ENCODE results near the gene CFAP45. TPM values are rescaled to one million over a fixed set of nuclear protein-coding genes. Genes with fewer than 3 reads are reported as not detected.
A peak's percentile ranks its signal among the peaks of the same experiment; 100 is the strongest.

CFAP45 gene
- total RNA-seq, 4 donors from 2014 or later, result 0.17 to 0.32 TPM; not detected in 2

DNA sequence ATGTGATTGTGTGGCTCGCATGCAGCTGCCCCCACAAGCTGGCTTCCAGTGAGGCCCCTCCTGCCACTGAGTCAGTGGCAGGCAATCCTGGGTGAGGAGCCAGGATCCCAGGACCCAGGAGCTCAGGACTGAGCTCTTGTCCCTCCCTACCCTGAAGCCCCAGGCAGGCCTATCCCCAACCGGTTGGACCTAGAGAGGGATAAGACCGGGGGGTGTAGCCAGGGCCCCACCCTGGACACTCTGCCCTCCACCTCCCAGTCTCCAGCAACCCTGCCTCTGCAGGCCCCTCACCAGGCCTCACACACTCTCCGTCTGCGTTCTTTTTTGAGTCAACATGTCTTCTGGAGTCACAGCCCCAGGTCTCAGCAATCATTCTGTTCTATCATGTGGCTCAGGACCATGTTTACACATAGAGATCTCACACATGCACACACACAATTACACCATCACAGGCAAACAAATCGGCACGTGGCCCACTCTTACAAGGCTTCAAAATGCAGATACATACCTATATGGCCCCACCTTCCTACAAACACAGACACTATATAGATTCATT lies 40.1 kb downstream of the CFAP45 start:
- no peak overlapping the region for H3K4me3 ChIP-seq
- no peak overlapping the region for H3K27ac ChIP-seq (replicated peaks in 1 of 4)
- peaks cover 0 to 4% (median 0%) of the 10 kb centered on the region in 4 donors for H3K36me3 ChIP-seq
- no peaks in the 10 kb centered on the region for H3K27me3 ChIP-seq
- no peaks in the 10 kb centered on the region for H3K9me3 ChIP-seq
- TF ChIP-seq POLR2A (IDR thresholded peaks at IDR 0.05; ENCODE audit: low read depth) (no peak), POLR2AphosphoS5 (IDR thresholded peaks at IDR 0.05) (no peak), EP300 (IDR thresholded peaks at IDR 0.05) (no peak)
- TF ChIP-seq, protein P1, sequence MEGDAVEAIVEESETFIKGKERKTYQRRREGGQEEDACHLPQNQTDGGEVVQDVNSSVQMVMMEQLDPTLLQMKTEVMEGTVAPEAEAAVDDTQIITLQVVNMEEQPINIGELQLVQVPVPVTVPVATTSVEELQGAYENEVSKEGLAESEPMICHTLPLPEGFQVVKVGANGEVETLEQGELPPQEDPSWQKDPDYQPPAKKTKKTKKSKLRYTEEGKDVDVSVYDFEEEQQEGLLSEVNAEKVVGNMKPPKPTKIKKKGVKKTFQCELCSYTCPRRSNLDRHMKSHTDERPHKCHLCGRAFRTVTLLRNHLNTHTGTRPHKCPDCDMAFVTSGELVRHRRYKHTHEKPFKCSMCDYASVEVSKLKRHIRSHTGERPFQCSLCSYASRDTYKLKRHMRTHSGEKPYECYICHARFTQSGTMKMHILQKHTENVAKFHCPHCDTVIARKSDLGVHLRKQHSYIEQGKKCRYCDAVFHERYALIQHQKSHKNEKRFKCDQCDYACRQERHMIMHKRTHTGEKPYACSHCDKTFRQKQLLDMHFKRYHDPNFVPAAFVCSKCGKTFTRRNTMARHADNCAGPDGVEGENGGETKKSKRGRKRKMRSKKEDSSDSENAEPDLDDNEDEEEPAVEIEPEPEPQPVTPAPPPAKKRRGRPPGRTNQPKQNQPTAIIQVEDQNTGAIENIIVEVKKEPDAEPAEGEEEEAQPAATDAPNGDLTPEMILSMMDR (IDR thresholded peaks at IDR 0.05), result no peak
- 84% methylated on average over 6 of the region's 7 CpGs for WGBS
- peaks cover 4 to 11% (median 10%) of the 10 kb centered on the region in 4 donors for H3K4me1 ChIP-seq
- intact Hi-C loops (cut with DNase I), result no loop called here
- no peak for DNase-seq (ENCODE audit: extremely low spot score)

DNA sequence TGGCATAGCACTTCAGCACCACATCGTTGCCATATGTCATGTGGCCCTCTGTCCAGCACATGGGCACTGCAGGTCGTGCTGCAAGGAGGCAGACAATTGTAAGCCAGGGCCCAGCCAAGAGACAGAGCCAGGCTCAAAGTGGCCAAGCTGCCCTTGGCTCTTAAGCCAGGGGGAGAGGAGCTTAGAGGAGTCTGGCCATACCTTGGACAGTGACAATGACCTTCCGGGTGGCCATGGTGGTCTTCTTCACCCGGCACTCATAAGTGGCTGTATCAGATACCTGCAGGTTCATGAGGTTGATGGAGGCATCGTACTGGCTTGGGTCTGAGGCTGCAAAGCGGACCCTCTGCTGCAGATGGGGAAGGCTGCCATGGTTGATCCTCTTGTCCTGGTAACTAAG lies 42.1 kb downstream of the CFAP45 start:
- WGBS, result 92% methylated on average over 4 of the region's 6 CpGs

DNA sequence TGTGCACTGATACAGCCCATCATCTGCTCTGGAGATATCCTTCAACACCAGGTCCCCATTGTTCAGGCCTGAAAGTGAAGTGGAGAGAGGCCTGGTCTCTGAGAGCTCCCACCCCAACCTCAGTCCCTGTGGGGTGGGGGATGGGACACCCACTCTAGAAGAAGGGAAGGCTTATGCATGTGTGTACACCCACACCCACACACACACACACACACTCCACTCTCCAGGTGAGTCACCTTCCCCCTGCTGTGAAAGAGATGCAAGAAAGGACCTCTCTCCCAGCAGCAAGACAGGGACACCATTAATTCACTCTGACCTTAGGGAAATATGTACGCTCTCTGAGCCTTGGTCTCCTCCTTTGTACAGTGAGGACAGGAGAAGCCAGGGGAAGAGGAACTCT lies 43.4 kb downstream of the CFAP45 start:
- Histone ChIP-seq H3K4me1 (peaks cover 8 to 33% (median 25%) of the 10 kb centered on the region in 4 donors), H3K9me3 (no peaks in the 10 kb centered on the region), H3K36me3 (peaks cover 0 to 4% (median 0%) of the 10 kb centered on the region in 4 donors), H3K27me3 (no peaks in the 10 kb centered on the region), H3K27ac (replicated peaks in 1 of 4) (peak overlapping the region in 1 of 4 donors; percentile 91), H3K4me3 (no peak overlapping the region)
- intact Hi-C loops (cut with DNase I), result no loop called here
- TF ChIP-seq EP300 (IDR thresholded peaks at IDR 0.05) (no peak), POLR2A (IDR thresholded peaks at IDR 0.05; ENCODE audit: low read depth) (no peak), POLR2AphosphoS5 (IDR thresholded peaks at IDR 0.05) (no peak)
- TF ChIP-seq, protein P1 (IDR thresholded peaks at IDR 0.05), result no peak
- no peak for DNase-seq (ENCODE audit: extremely low spot score)
- 93% methylated on average over 1 of the region's 1 CpG for WGBS

More for the DNA sequence above, 42.1 kb downstream of the CFAP45 start:
- Histone ChIP-seq H3K27me3 (no peaks in the 10 kb centered on the region), H3K4me3 (no peak overlapping the region), H3K9me3 (no peaks in the 10 kb centered on the region), H3K27ac (replicated peaks in 1 of 4) (no peak overlapping the region), H3K4me1 (peaks cover 8 to 31% (median 24%) of the 10 kb centered on the region in 4 donors), H3K36me3 (peaks cover 0 to 4% (median 0%) of the 10 kb centered on the region in 4 donors)
- intact Hi-C loops (cut with DNase I), result no loop called here
- no peak for DNase-seq (ENCODE audit: extremely low spot score)
- TF ChIP-seq POLR2AphosphoS5 (IDR thresholded peaks at IDR 0.05) (no peak), POLR2A (IDR thresholded peaks at IDR 0.05; ENCODE audit: low read depth) (no peak), EP300 (IDR thresholded peaks at IDR 0.05) (no peak)

DNA sequence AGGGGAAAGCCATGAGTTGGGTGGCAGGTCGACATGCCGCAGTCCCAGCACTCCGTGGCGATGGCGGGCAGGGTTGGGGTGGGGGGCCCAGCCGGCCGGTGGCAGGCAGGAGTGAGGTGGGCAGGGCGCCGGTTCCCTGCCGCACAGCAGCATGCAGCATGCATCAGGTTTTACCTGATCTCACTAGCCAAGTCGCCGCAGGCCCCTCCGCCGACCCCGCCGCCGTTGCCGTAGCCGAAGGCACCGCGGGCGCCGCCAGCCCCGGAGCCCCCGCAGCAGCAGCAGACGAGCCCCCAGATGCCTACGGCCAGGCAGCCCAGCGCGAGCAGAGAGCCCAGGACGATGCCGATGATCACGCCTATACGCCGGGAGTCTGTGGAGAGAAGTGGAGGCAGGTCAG lies 44.3 kb downstream of the CFAP45 start:
- TF ChIP-seq, protein P1 (IDR thresholded peaks at IDR 0.05), result no peak
- no peak for TF ChIP-seq POLR2A (IDR thresholded peaks at IDR 0.05; ENCODE audit: low read depth)
- TF ChIP-seq POLR2AphosphoS5 (IDR thresholded peaks at IDR 0.05), result no peak
- no peak for TF ChIP-seq EP300 (IDR thresholded peaks at IDR 0.05)
- Histone ChIP-seq H3K4me1 (peaks cover 8 to 33% (median 25%) of the 10 kb centered on the region in 4 donors), H3K36me3 (no peaks in the 10 kb centered on the region), H3K27ac (replicated peaks in 1 of 4) (peak overlapping the region; percentile 91 to 96 (median 95)), H3K4me3 (peak overlapping the region in 2 of 4 donors; percentile 72 to 81), H3K27me3 (no peaks in the 10 kb centered on the region), H3K9me3 (no peaks in the 10 kb centered on the region)
- WGBS, result 81% methylated on average over 24 of the region's 34 CpGs
- DNase-seq (ENCODE audit: extremely low spot score), result no peak
- intact Hi-C loops (cut with DNase I), result loop anchor here (2.0 kb wide), 1 partner anchor 69 kb away; the partner anchor contains the start of gene TAGLN2

DNA sequence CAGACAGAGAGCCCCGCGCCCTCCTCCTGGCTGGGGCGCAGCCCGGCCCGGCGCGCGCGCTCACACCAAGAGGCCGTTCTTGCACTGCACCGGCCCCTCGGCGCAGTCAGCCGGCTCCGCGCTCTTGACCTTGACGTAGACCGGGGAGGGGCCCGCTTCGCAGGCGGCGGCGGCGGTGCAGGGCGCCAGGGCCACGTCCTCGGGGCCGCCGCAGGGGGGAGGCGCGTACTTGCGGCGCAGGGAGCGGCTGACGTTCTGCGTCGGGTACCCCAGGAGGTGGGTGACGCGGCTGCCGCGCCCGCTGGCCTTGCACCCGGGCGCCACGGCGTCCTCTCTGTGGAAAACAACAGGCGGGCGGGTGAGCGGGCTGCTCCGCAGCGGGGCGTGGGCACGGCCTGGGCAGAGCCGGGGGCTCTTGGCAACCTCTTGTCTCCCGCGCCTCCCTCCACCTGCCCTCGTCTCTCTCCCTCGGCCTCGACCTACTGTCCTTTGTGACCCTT lies 45.2 kb downstream of the CFAP45 start:
- intact Hi-C loops (cut with DNase I), result loop anchor here (2.0 kb wide), 1 partner anchor 70 kb away; the partner anchor contains the start of gene TAGLN2
- DNase-seq (ENCODE audit: extremely low spot score), result peak; percentile 96
- peak; percentile 91 to 92 for TF ChIP-seq POLR2AphosphoS5 (IDR thresholded peaks at IDR 0.05)
- TF ChIP-seq, protein P1 (IDR thresholded peaks at IDR 0.05), result peak in 2 of 3 experiments; percentile 12 to 28
- TF ChIP-seq EP300 (IDR thresholded peaks at IDR 0.05), result no peak
- TF ChIP-seq POLR2A (IDR thresholded peaks at IDR 0.05; ENCODE audit: low read depth), result peak; percentile 22

More for the DNA sequence above, 45.2 kb downstream of the CFAP45 start:
- H3K9me3 ChIP-seq, result no peaks in the 10 kb centered on the region
- 12% methylated on average over 12 of the region's 59 CpGs for WGBS
- no peaks in the 10 kb centered on the region for H3K27me3 ChIP-seq
- H3K4me1 ChIP-seq, result peaks cover 8 to 33% (median 25%) of the 10 kb centered on the region in 4 donors
- H3K27ac ChIP-seq (replicated peaks in 1 of 4), result peak overlapping the region; percentile 91 to 96 (median 95)
- H3K4me3 ChIP-seq, result peak overlapping the region; percentile 72 to 89 (median 80)
- H3K36me3 ChIP-seq, result no peaks in the 10 kb centered on the region
